Epithelial cell of proximal tubule (primary cell): ENCODE results near the gene TENM4. TPM values are rescaled to one million over a fixed set of nuclear protein-coding genes. Genes with fewer than 3 reads are reported as not detected.

Source experiments
- DNase-seq: peaks from one replicate; pipeline ENCODE4 v3.0.0-alpha.2; 2011; ENCODE audit warnings: low read depth
- H3K4me3 ChIP-seq: 2 replicates; pipeline ENCODE4 v1.5.1; 2011; ENCODE audit warnings: low read depth, mild to moderate bottlenecking, low read length
- total RNA-seq: library from RNA; depleted of rRNA; stranded (reverse); fragments of >200 nt; gene quantifications from 2 replicates; pipeline ENCODE4 v1.2.3, GENCODE V29; 2015
- TF ChIP-seq, protein P1 (sequence below): conservative IDR thresholded peaks from 2 replicates; pipeline ENCODE4 v1.5.1; 2012; ENCODE audit warnings: low read depth, mild to moderate bottlenecking, low read length

Gene TENM4
- total RNA-seq, 1 donor from 2014 or later: 22.2 TPM

DNA sequence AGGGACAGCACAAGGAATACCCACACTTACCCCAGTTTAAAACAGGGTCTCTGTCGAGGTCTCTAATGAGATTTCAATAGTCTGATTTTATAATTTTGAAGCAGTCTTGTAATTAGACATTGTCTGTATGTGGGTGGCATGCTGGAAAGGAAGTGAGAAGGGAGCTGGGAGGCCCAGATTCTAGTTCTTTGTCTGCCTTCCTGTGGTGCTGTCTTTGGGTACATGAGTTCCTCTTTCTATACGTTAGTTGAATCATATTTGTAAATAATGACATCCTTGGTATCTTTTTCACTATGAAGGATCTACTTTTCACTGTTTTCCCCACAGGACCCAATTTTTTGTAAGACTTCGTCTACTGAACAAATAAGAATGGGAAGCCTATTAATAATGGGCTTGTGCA lies 42.0 kb upstream of the TENM4 start:
- DNase-seq: no peak
- TF ChIP-seq, protein P1, sequence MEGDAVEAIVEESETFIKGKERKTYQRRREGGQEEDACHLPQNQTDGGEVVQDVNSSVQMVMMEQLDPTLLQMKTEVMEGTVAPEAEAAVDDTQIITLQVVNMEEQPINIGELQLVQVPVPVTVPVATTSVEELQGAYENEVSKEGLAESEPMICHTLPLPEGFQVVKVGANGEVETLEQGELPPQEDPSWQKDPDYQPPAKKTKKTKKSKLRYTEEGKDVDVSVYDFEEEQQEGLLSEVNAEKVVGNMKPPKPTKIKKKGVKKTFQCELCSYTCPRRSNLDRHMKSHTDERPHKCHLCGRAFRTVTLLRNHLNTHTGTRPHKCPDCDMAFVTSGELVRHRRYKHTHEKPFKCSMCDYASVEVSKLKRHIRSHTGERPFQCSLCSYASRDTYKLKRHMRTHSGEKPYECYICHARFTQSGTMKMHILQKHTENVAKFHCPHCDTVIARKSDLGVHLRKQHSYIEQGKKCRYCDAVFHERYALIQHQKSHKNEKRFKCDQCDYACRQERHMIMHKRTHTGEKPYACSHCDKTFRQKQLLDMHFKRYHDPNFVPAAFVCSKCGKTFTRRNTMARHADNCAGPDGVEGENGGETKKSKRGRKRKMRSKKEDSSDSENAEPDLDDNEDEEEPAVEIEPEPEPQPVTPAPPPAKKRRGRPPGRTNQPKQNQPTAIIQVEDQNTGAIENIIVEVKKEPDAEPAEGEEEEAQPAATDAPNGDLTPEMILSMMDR: no peak
- no peak overlapping the region for H3K4me3 ChIP-seq

DNA sequence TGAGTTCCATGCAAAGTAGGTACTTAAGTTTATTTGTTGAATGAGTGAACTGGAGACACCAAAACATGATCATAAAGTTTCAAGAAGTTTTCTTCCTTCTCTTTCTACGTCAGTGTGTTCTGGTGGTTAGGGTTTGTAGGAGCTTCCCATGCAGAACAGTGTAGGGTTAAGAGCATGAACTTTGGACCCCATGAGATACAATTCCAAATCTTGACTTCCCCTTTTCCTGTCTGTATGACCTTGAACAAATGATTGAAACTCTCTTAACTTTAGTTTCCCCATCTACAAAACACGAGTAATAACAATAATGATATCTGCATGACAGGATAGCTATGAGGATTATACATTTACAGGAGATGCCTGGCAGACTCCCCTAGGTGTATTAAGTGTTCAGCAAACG lies 41.0 kb upstream of the TENM4 start:
- no peak overlapping the region for H3K4me3 ChIP-seq
- TF ChIP-seq, protein P1: no peak
- no peak for DNase-seq

DNA sequence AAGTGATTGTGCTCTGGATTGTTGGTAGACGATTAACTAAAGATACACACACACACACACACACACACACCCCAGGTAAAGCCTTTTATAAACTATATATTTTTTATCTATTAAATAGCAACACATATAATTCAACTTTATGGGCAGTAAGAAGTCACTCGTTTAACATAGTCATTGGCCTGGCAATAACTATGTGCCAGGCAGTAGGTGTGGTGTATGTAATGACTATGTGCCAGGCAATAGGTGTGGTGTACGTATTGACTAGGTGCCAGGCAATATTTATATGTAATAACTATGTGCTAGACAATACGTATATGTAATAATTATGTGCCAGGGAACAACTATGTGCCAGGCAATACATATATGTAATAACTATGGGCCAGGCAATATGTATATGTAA lies 40.0 kb upstream of the TENM4 start:
- TF ChIP-seq, protein P1: no peak
- no peak overlapping the region for H3K4me3 ChIP-seq
- DNase-seq: no peak

DNA sequence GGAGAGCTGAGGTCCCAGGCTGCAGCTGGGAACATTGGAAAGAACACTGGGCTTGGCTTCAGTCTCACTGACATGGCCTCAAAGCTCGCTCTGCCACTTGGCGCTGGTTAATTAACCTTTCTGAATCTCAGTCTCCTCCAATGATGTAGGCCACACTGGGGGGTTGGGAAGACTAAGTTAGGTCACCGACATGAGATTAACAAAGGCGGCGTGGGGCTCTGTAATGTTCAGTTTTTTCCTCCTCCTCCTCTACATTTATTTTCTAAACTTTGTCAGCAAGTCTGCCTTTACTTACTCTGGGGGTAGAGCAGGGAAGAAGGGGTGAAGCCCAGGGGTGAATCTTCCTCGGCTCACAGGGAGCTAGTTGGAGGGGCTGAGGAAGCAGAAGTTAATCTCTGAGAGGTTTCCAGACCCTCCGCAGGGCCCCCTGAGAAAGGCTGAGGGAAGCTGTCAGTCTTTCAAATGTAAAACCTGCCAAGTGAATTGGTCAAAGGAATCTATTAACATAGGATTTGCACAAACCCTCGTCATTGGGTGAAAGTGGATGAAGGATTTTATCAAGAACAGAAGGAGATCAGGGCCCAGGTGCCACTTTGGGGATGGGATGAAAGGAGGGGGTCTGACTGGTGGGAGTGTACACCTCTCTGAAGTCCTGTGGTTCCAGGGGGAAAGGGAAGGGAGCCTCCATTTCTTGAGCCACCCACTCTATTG lies 32.1 kb upstream of the TENM4 start:
- no peak for DNase-seq
- no peak overlapping the region for H3K4me3 ChIP-seq
- TF ChIP-seq, protein P1: no peak

DNA sequence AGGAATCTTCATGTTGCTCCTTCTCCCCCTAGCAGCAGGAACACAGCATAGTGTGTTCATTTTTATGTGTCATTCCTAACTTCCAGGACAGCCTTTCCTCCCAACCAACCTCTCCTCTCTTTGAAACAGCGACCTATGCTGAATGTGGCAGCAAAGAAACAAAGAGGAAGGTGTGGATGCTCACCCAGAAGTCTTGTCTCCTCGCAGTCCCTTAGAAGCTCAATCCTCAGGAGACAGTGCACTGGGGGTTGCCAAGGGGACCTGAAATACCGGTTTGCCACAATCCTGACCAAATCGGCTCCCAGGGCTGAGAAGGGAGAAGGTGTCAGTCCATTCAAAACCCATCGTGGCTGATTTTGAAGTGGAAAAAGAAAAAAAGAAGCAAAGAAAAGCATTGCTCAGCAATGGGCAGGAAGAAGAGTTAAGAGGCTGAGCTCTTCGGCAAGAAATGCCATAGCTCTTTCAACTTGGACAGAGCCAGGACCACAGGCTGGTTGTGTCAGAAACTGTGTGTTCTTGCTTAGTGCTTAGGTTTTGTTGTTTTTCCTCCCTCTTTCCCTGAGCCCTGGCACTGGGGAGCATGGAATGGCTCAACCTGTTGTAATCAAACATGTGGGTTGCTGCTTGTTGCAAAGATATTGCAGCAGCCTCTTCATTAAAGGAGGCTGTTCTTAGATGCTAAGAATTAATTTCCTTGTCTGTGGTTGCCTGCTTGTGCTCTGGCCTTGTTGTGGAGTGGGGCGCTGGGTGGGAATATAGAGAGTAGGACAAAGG lies 30.4 kb upstream of the TENM4 start:
- TF ChIP-seq, protein P1: no peak
- DNase-seq: no peak

DNA sequence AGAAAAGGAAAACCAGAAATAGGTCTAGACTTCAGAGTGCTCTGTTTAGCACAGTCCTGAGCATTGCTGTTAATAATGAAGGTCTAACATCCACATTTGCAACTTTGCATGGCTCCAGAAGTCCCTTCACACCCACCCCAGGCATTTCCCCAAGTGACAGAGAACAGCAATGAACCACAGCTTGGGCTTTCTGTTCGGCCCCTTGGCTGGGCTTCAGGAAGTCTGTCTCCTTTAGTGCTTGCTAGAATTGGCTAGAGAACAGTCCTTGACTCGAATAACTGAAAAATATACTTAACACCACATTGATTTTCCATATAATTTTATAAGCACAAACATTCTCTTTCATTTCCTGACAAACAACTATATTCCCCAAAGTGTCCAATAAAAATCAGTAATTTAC lies 29.3 kb upstream of the TENM4 start:
- TF ChIP-seq, protein P1: no peak

More for the DNA sequence above, 30.4 kb upstream of the TENM4 start:
- H3K4me3 ChIP-seq: no peak overlapping the region

More for the DNA sequence above, 29.3 kb upstream of the TENM4 start:
- H3K4me3 ChIP-seq: no peak overlapping the region
- no peak for DNase-seq
